Ishikawa (cell line): Measurements from ENCODE around the gene RICTOR.

Source experiments
- CEBPB ChIP-seq: IDR thresholded peaks from 2 replicates; pipeline ENCODE4 v1.6.1; 2012
- CREB1 ChIP-seq: IDR thresholded peaks from 2 replicates; pipeline ENCODE4 v1.6.1; 2012; ENCODE audit warnings: low read depth
- EGR1 ChIP-seq: IDR thresholded peaks from 2 replicates; pipeline ENCODE4 v1.6.1; 2012
- EP300 ChIP-seq: IDR thresholded peaks from 2 replicates; pipeline ENCODE4 v1.6.1; 2012; ENCODE audit warnings: borderline replicate concordance
- FOXM1 ChIP-seq: IDR thresholded peaks from 2 replicates; pipeline ENCODE4 v1.6.1; 2012; ENCODE audit warnings: low read depth, borderline replicate concordance
- MAX ChIP-seq: IDR thresholded peaks from 2 replicates; pipeline ENCODE4 v1.6.1; 2012
- NFIC ChIP-seq: IDR thresholded peaks from 2 replicates; pipeline ENCODE4 v1.6.1; 2012
- RAD21 ChIP-seq: IDR thresholded peaks from 2 replicates; pipeline ENCODE4 v1.6.1; 2012; ENCODE audit warnings: low read depth
- REST ChIP-seq: IDR thresholded peaks from 2 replicates; pipeline ENCODE4 v1.6.1; 2012; ENCODE audit warnings: low read depth, mild to moderate bottlenecking
- TAF1 ChIP-seq: IDR thresholded peaks from 2 replicates; pipeline ENCODE4 v1.6.1; 2012; ENCODE audit warnings: low read depth, mild to moderate bottlenecking
- TCF12 ChIP-seq: IDR thresholded peaks from 2 replicates; pipeline ENCODE4 v1.6.1; 2012; ENCODE audit warnings: low read depth
- TEAD4 ChIP-seq: IDR thresholded peaks from 2 replicates; pipeline ENCODE4 v1.6.1; 2012
- USF1 ChIP-seq: IDR thresholded peaks from 2 replicates; pipeline ENCODE4 v1.6.1; 2012
- ZBTB7A ChIP-seq: IDR thresholded peaks from 2 replicates; pipeline ENCODE4 v1.6.1; 2012; ENCODE audit warnings: low read depth

The RICTOR gene

DNA sequence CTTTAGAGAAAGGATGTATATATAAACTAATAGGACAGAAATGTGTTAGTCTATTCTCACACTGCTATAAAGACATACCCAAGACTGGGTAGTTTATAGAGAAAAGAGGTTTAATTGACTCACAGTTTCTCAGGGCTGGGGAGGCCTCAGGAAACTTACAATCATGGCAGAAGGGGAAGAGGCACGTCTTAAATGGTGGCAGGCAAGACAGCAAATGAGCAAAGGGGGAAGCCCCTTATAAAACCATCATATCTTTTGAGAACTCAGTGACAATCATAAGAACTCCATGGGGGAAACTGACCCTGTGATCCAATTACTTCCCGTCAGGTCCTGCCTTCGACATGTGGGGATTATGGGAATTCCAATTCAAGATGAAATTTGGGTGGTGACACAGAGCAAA, 8.8 kb upstream of the RICTOR start:
- no peak for TF ChIP-seq USF1
- TF ChIP-seq CREB1 = no peak
- TF ChIP-seq TEAD4 = no peak
- TF ChIP-seq ZBTB7A = no peak
- no peak for TF ChIP-seq TCF12
- no peak for TF ChIP-seq RAD21
- no peak for TF ChIP-seq EGR1
- no peak for TF ChIP-seq NFIC
- no peak for TF ChIP-seq EP300
- TF ChIP-seq CEBPB = no peak
- no peak for TF ChIP-seq MAX
- no peak for TF ChIP-seq REST

DNA sequence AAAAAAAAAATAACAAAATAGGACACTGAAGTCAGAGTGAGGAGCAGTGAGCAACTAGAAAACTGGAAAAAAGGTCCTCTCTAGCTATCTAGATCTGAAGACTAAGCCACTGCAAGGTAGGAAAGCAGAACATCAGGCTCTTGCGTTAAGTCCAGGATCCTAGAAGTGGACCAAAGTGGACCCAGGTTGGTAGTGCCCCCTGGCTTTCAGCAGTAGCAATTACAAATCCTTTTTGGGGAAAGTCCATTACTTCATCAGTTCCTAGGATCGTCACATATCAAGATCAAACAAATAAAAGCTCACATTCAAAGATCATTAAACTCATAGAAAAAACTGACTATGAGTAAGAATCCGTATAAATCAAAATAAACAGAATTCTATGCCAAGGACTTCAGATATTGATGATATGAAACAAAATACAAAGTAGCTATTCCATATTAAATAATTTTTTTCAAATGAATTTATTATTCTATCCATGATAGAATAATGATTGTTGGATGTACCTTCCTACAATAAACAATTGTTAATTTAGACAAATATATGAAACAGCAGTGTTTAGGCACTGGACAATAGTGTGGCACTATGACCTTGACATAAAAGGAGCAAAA, 6.5 kb upstream of the RICTOR start:
- peak; percentile 62 for TF ChIP-seq RAD21
- TF ChIP-seq TEAD4 = no peak

DNA sequence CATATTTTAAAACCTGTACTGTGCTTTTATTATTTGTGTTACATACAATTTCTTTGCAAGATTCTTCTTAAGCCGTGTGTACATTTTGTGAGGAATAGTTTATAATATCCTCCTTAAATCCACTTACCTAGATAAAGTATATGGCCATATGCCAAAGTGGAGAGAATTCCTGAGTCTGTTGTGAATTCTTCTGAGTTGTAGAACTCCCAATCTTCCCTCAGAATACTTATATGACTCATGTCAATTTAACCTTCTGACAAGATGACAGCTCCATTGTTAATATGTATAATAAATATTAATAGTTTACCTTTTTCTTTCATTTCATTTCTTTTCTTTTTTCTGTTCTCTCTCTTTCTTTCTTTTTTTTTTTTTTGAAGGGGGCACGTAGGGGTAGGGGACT, 6.0 kb upstream of the RICTOR start:
- no peak for TF ChIP-seq TEAD4
- TF ChIP-seq FOXM1 = no peak
- no peak for TF ChIP-seq EP300
- TF ChIP-seq RAD21 = no peak
- no peak for TF ChIP-seq REST

DNA sequence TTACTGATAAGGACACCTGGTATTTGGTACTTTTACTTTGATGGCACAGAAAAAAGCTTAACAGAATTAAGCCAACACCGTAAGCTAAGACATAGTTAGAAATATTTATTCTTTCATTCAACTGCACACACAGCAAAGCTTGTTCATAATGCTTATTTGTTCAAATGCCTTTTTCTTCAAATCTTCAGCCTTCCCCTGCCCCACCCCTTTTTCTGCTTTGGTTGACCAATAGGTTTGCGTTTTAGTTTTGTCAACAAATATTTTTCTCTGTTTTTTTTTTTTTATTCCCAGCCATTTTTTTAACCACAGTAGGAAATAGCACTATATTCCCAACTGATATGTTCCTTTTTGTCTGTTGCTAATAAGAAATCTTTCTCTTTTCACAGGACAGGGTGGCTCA, 4.9 kb upstream of the RICTOR start:
- TF ChIP-seq MAX = no peak
- no peak for TF ChIP-seq CEBPB
- TF ChIP-seq REST = no peak

GRCh38 chr5:39076757-39077728, 2.8 kb upstream of the RICTOR start:
- TF ChIP-seq EP300 (no peak), CREB1 (no peak), TAF1 (no peak)
